ENCODE data around the gene SORT1. TPM values are rescaled to one million over a fixed set of nuclear protein-coding genes. Genes with fewer than 3 reads are reported as not detected.

Gene SORT1
- total RNA-seq, 2 donors from 2014 or later, result 114 to 120 TPM

DNA sequence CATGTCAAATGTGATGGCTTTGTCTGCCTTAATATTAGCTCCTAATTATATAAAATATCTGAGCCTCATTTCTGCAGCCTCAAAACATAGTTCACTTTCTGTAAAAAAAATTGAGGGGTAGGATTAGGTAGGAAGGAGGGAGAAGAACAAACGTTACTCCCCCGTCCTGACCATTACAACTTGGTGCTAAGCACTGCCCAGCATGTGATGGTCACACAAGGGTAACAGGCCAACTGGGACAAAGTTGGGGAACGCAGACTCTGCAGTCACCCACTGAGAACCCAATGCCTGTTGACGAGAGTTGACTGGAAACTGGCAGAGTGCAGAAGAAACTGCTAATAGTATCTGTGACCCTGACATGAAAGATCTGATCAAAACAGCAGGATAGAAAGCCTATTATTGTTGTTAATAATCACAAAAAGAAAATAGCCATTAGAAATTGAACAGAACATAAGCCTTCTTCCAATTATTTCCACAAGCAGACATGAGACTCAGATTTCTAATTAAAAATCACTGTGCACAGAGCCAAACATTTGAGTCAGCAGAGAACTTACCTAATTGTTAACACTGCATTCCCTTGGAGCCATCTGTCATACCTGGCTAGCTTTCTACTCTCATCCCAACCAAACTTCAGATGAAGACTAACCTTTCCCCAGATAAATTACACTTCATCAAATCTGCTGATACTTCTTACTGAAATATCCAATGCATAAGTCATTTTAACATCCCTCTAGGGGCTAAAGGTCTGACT is 5.5 kb downstream of the SORT1 start:
- H3K4me1 ChIP-seq, result peaks cover 0 to 85% of the 10 kb centered on the region in 2 donors
- peak overlapping the region; percentile 20 to 33 for H3K4me3 ChIP-seq
- no peak for DNase-seq (ENCODE audit: low spot score)
- H3K9me3 ChIP-seq, result no peaks in the 10 kb centered on the region
- no peaks in the 10 kb centered on the region for H3K27me3 ChIP-seq
- peak overlapping the region; percentile 87 to 93 for H3K27ac ChIP-seq
- TF ChIP-seq, protein P1, sequence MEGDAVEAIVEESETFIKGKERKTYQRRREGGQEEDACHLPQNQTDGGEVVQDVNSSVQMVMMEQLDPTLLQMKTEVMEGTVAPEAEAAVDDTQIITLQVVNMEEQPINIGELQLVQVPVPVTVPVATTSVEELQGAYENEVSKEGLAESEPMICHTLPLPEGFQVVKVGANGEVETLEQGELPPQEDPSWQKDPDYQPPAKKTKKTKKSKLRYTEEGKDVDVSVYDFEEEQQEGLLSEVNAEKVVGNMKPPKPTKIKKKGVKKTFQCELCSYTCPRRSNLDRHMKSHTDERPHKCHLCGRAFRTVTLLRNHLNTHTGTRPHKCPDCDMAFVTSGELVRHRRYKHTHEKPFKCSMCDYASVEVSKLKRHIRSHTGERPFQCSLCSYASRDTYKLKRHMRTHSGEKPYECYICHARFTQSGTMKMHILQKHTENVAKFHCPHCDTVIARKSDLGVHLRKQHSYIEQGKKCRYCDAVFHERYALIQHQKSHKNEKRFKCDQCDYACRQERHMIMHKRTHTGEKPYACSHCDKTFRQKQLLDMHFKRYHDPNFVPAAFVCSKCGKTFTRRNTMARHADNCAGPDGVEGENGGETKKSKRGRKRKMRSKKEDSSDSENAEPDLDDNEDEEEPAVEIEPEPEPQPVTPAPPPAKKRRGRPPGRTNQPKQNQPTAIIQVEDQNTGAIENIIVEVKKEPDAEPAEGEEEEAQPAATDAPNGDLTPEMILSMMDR (IDR thresholded peaks at IDR 0.05), result no peak
- H3K36me3 ChIP-seq, result no peaks in the 10 kb centered on the region

DNA sequence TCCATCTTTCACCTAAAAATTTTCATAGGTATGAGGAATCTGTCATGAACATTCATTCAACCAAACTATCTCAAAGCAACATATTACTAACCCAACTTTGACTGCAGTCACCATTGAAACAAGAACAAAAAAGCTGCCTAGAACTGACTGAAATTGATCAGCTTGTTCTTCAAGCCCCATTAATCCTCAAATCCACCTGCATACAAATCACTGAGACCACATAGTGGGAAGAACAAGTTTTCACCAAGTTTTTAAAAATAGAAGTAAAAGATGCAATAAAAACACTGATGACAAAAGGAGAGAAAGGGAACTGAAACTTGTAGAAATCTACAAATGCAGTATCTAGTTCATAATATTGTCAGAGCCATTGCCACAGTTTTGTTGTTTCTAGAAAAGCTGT is 6.1 kb downstream of the SORT1 start:
- Histone ChIP-seq H3K27ac (peak overlapping the region; percentile 87 to 93), H3K36me3 (no peaks in the 10 kb centered on the region), H3K4me1 (peaks cover 0 to 82% of the 10 kb centered on the region in 2 donors), H3K27me3 (no peaks in the 10 kb centered on the region), H3K9me3 (no peaks in the 10 kb centered on the region), H3K4me3 (peak overlapping the region; percentile 20)
- no peak for DNase-seq (ENCODE audit: low spot score)
- TF ChIP-seq, protein P1 (IDR thresholded peaks at IDR 0.05), result no peak

- H3K4me1 ChIP-seq, result peaks cover 0 to 82% of the 10 kb centered on the region in 2 donors
- peak overlapping the region; percentile 87 to 93 for H3K27ac ChIP-seq
- no peaks in the 10 kb centered on the region for H3K9me3 ChIP-seq
These were observed 6.6 kb downstream of the SORT1 start for GRCh38 chr1:109391157-109391556.

DNA sequence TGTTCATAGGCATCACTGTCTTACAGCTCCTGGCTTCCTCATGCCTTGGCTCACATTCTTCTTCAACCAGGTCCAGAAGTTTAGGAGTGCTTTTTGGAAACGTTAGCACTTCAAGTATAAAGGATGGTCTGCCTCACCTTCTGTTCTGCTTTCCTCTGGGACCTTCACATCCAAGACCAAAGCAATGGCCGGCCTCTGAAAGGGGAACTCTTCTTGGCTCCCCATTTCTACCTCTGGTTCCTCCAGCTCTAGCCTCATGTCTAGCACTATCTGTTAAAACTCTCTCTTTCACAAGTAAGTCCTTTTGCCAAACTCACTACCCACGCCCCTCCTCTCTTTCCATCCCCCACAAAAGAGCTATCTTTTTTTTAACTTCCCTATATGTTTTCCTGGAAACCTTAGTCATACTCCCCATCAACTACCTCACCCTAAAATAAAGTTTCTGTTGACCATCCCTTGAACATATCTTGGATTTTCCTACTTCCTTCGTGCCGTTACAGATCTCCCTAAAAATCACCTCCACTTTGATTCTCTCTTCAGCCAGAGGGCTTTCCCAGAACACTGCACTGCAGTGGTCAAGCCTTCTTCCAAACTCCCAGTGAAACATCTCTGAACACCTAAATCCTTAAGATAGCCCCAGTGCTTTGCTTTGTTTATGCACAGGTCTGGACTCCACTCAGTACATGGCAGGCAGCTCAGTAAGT is 7.9 kb downstream of the SORT1 start:
- Histone ChIP-seq H3K4me1 (peaks cover 0 to 86% of the 10 kb centered on the region in 2 donors), H3K36me3 (no peaks in the 10 kb centered on the region), H3K9me3 (no peaks in the 10 kb centered on the region), H3K27ac (peak overlapping the region; percentile 87 to 93), H3K27me3 (no peaks in the 10 kb centered on the region), H3K4me3 (peak overlapping the region in 1 of 2 donors; percentile 20)
- DNase-seq (ENCODE audit: low spot score), result no peak
- TF ChIP-seq, protein P1 (IDR thresholded peaks at IDR 0.05), result no peak

More at GRCh38 chr1:109391157-109391556, 6.6 kb downstream of the SORT1 start:
- Histone ChIP-seq H3K27me3 (no peaks in the 10 kb centered on the region), H3K4me3 (peak overlapping the region; percentile 20), H3K36me3 (no peaks in the 10 kb centered on the region)
- DNase-seq (ENCODE audit: low spot score), result no peak
- TF ChIP-seq, protein P1 (IDR thresholded peaks at IDR 0.05), result no peak

DNA sequence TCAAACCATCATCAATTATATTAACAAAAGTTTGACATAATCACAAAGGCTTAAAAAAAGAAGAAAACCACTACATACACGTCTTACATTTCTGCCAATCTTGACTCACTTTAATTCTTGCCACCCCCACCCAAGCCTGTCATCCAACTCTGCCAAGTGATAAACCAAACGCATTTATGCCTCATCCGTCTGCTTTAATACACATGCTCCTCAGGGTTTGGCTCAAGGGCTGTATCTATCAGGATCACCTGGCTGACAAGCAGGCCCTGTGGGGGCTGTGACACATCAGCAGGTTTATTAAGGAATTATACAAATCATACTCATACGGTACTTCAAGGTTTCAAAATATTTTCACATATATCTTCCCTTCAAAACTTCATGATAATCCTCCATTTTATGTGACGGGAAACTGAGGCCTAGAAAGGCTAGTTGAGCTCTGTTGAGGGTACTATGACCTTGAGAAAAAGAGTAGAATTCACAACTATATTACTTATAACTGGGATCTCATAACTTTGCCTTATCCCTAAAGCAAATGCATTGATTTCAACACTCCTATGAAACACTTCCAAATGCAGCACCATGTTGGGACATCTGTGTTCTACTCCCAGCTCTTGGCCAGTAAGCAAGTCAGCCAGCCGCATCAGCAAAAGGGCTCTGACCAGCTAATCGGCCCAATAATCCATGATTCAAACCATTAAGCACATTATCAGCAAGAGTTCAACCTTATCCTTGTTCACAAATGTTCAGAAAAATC is 8.7 kb downstream of the SORT1 start:
- Histone ChIP-seq H3K27me3 (no peaks in the 10 kb centered on the region), H3K36me3 (no peaks in the 10 kb centered on the region), H3K27ac (peak overlapping the region; percentile 87 to 93), H3K4me1 (peaks cover 0 to 86% of the 10 kb centered on the region in 2 donors), H3K4me3 (no peak overlapping the region), H3K9me3 (no peaks in the 10 kb centered on the region)
- no peak for DNase-seq (ENCODE audit: low spot score)
- TF ChIP-seq, protein P1 (IDR thresholded peaks at IDR 0.05), result no peak

Data from right atrium auricular region (tissue), 2 donors.